COLO668 (cell line): Measurements from ENCODE around the gene SAXO2.
"Not testable (repeated sequence)": the region's sequence is repeated elsewhere in the genome, so short reads cannot be mapped to it uniquely, and the experiment has no call there.

Experiments
- DNase-seq: peaks from one replicate; lab custom pipeline; 2025; ENCODE audit not compliant: unreplicated experiment; lab: John Stamatoyannopoulos, UW

Gene SAXO2

GRCh38 chr15:82313446-82313845 lies 50.8 kb downstream of the SAXO2 start:
- no peak for DNase-seq

DNA sequence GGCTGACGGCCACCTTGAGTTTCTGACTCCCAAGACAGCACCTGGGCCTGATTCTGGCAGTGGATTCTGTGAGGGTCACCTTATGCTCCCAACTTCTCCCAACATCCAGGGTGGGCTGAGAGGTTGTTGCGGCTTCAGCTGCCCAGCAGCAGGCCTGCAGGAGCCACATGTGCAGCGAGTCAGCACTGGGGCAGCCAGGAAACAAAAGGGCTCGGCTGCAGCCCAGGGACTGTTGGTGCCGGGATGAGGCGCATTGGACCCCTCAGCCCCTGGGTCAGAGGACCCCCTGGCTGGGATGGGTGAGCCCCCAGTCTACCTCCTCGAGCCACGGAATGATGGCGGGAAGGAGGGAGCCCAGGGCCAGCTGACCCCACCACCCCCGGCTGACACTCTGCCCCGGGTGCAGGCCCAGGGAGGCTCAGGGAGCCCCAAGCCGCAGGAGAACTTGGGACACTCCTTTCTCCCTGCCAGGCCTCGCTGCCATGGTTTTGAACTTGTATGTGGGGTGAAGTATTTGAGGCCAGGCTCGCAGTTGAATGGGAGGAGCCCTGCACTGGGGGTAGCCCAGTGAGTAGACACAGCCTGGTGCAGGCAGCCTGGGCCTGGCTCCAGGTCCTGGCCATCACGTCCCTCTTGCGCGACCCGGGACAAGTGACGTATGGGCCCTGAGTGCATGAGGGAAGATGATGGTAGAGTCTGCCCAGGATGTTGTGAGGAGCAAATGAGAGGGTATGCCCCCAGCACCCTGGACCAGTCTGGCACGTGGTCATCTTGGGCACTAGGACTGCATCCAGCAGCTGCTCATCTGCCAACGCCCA lies 51.5 kb downstream of the SAXO2 start:
- DNase-seq, result not testable (repeated sequence)

- DNase-seq, result no peak
Observed at GRCh38 chr15:82314769-82315518, 52.3 kb downstream of the SAXO2 start.

DNA sequence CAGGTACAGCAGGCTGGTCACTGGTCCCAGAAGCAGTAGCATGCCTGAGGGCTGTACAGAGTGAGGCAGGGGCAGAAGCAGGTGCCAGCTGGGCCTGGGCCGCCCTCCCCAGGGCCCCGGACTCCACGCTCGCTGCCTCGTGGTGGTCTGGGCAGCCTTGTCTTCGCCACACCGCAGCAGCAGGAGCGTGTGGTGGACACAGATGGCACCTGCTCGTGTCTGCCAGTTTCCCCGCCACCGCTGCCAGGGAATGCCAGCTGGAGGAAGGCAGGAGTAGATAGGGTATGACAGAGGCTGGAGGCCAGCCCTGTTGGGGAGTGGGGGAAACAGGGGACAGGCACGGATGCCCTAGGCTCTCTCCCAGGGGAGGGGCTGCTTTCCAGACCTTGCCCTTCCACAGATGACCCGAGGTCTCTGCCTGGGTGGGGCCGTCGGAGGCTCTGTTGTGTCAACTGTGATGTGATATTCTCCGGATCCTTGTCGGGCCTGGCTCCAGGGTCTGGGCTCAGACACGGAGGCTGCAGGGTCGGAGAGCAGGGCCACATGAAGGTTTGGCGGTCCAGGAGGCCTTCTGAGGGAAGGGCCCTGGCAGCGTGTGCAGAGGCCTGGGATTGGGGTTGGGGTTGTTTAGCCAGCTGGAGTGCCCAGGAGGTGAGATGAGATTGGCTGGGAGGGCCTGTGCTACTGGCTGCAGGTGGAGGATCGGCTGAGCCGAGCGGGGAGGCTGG lies 53.1 kb downstream of the SAXO2 start:
- DNase-seq, result no peak

DNA sequence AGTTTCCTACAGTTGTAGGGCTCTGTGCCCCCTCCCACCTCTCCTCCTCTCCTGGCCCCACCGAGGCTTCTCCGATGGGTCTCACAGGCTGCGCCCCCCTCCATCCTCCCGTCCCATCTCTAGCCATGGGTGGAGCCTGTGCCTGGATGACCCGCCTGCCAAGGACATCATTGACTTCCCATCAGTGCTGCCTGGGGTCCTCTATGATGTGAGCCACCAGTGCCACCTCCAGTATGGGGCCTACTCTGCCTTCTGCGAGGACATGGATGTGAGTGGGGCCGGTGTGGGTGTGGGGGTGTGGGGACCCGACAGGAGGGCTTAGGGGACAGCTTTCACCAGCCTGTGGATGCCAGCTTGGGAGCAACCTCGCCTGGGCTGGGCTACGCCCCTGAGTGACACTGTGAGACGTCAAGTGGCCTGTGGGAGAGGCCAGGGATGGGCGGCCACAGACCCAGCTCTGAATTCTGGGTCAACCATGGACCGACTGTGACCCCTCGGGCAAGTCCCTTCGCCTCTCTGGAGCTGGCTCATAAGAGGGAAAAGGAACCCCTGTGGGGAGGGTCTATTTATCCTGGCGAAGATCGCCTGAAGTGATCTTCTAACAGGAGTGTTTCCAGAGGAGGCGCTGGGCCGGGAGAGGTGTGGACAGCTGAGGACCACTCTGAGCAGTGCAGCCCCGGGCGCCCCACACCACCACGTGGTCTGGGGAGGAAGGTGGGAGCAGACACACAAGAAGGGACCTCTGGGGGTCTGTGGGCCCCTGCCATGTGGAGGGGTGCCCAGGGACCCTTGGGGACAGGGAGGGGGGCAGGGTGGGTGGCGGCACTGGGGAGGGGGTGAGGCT lies 53.9 kb downstream of the SAXO2 start:
- DNase-seq, result not testable (repeated sequence)

DNA sequence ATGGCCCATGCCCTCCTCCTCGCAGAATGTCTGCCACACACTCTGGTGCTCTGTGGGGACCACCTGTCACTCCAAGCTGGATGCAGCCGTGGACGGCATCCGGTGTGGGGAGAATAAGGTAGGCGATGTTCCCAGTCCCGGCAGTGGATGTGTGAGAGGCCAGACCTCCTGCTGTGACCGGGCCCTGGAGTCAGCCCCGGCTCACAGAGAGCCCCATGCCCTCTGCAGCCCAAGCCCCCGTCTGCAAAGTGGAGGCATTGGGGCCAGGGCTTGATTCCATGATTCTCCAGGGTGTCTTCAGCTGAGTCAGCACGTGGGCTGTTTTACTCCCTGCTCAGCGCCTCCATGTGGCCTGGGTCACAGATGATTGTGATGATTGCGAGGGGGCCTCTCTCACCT lies 54.5 kb downstream of the SAXO2 start:
- no peak for DNase-seq

- DNase-seq, result not testable (repeated sequence)
Observed at GRCh38 chr15:82317516-82317915, 54.9 kb downstream of the SAXO2 start.

DNA sequence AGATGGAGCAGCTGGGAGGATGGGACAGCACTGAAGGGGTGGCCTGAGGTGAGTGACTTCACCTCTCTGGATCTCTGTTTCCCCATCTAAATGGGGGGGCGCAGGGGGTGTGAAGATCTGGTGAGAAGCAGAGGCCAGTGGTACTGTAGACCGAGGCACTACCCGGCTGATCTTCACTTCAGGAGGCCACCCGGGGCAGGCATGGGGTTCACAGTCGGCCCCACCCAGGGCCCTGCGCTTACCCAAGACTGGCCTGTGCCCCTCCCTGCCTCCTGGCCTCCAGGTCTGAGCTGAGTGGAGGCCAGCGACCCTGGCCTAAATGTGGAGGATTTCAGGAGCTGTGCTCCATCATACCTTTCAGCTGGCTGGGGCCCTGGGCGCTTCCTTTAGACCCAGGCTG lies 55.7 kb downstream of the SAXO2 start:
- not testable (repeated sequence) for DNase-seq

GRCh38 chr15:82319522-82320278 lies 57.1 kb downstream of the SAXO2 start:
- not testable (repeated sequence) for DNase-seq

DNA sequence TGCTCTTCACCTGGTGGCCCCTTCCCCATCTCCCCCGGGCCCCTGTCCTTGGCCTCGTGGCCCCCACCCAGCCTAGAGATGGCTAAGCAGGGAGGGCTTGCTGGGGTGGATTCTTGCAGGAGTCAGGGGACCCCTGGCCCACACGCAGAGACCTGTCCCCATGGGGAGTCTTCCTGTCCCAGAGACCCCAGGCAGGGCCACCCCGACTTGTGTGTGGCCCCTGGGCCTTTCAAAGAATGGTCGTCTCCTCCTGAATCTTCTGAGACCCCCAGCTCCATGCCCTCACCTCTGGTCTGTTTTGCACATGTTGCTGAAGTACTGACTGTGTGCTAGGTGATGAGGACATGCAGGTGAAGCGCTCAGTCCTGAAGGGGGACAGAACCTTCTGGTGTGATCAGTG lies 58.2 kb downstream of the SAXO2 start:
- not testable (repeated sequence) for DNase-seq

- DNase-seq, result not testable (repeated sequence)
Observed at GRCh38 chr15:82322488-82322887, 59.9 kb downstream of the SAXO2 start.

- DNase-seq, result not testable (repeated sequence)
Observed at GRCh38 chr15:82324831-82325230, 62.2 kb downstream of the SAXO2 start.

GRCh38 chr15:82325646-82326045 lies 63.0 kb downstream of the SAXO2 start:
- not testable (repeated sequence) for DNase-seq

- not testable (repeated sequence) for DNase-seq
Observed at GRCh38 chr15:82326896-82327295, 64.3 kb downstream of the SAXO2 start.

GRCh38 chr15:82327372-82327771 lies 64.8 kb downstream of the SAXO2 start:
- DNase-seq, result not testable (repeated sequence)

GRCh38 chr15:82329039-82329438 lies 66.4 kb downstream of the SAXO2 start:
- not testable (repeated sequence) for DNase-seq

DNA sequence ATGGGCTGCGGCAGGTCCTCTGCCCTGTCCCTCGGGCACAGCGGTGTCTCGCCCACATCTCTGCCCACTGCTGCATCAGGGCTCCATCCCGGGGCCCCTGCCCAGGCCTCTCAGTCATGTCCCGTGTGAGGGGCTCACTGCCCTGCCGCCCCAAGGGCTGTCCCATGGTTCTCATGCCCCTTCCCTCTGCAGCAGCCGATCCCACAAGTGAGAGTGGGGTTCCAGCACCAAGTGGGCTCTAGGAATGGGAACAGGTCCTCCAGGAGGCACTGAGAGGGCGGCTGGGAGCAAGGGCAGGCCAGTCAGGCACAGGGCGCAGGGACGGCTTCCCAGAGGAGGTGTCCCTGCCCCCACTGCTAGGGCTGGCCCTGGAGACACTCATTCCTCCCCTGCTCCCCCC lies 68.3 kb downstream of the SAXO2 start:
- not testable (repeated sequence) for DNase-seq

GRCh38 chr15:82331576-82332304 lies 69.1 kb downstream of the SAXO2 start:
- not testable (repeated sequence) for DNase-seq
